HG02571 (cell line): ENCODE measurements around the gene SETD1A.

Experiments used
- ATAC-seq: cut with Tn5 transposase; IDR thresholded peaks from one replicate; pipeline ENCODE4 v1.9.1; 2021; ENCODE audit warnings: mild to moderate bottlenecking, moderate library complexity; ENCODE audit not compliant: unreplicated experiment

Gene SETD1A

DNA sequence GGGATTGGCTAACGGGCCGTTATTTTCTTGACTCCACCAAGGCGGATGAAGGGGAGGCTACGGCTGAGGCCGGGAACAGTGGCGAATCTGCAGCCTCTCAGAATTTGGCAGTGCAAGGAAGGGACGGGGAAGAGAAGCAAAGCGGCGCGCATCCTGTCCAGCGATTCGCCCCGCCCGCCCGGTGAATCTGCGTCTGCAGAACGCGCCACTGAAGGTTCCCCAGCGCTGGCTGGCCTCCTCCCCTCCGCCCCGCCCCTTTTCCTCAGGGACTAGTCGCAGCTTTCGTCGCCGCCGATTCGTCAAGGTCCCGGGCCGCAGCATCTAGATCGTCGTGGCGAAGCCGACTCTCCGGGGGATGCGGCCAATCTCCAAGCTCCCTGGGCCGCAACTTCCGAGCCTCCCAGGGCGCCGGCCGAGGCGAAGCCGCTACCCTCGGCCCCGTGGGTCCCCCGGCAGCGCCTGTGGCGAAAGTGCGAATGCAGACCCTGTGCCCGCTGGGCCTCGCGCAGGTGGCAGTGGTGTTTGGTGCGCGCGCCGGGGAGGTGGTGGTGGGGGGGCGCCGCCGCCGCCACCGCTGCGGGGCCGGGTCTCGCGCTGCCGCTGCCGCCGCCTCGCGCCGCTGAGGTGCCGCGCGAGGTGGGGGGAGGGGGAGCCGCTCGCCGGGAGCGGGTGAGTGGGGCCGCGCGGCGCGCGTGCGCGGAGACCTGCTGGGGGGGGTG lies at the start of gene SETD1A:
Gene SETD1A (plus strand): TSS at position 299 of the 719 bp plus-strand sequence. CDS start 978 bp downstream, outside the sequence.
- peak; percentile 67 for ATAC-seq

DNA sequence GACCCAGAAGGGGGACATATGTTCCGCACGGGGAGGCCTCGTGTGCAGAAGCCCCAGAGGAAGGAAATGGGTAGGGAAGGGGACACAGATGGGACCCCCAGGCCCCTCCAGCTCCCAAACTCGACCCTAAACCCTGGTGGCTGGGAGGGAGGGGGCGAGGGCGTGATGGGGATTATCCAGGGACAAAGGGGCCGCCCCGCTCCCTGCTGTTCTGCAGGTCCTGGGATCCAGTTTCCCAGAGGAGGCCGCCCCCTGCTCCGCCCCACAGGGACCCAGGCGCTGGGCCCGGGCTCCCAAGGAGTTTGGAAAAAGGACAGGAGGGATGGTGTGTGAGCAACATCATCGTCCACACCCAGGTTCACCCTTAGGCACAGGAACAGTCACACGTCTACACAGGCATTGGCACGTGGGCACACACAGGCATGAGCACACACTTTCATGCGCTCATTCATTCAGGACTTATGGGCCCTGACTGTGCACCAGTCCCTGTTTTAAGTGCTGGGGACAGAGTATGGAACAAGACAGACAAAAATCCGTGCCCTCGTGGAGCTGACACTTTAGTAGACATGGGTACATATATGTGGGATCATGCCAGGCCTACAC lies 47.0 kb upstream of the SETD1A start:
- no peak for ATAC-seq

DNA sequence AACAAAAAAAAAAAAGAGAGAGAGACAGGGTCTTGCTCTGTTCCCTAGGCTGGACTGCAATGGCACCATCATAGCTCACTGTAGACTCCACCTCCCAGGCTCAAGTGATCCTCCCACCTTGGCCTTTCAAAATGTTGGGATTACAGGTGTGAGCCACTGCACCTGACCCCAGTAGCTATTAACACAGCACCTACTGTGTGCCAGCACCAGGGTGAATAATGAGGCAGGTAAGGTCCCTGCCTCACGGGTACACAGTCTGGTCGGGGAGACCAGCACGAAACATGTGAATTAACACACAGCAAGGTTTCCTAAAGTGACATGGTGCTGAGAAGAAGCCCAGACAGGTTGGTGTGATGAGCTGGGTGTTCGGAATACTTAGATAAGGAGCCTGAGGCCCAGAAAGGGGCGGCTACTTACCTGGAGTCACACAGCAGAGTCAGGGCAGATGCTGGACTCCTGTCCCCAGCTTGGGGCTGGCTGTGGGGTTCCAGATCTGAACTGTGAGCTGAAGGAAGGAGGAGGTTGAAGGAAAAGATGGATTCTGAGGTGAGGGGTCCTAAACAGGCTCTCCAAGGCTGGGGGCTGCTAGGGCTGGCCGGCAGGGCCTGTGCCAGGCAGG lies 44.7 kb upstream of the SETD1A start:
- ATAC-seq = no peak

DNA sequence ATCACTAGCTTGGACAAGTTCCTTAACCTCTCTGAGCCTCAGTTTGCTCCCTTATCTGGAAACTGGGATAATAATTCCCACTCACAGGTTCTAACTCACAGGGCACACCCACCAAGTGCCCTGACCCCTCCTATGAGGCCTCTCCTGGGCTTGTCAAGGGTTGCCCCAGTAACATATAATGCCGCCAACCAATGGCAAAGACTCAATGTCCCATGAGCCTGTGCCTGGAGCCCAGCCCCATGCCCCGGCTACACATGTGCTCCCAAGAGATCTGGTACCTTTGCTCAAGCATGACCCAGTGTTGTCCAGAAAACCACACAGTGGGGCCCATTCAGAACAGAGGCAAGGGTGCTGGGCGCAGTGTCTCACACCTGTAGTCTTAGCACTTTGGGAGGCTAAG lies 42.7 kb upstream of the SETD1A start:
- ATAC-seq = no peak

DNA sequence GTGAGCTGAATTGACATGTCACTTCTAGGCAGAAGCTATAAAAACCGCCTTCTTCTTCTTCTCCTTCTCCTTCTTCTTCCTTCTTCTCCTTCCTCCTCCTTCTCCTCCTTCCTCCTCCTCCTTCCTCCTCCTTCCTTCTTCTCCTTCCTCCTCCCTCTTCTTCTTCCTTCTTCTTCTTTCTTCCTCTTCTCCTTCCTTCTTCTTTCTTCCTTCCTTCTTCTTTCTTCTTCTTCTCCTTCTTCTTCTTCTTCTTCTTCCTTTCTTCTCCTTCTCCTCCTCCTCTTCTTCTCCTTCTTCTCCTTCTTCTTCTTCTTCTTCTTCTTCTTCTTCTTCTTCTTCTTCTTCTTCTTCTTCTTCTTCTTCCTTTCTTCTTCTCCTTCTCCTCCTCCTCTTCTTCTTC lies 38.9 kb upstream of the SETD1A start:
- ATAC-seq = no peak

DNA sequence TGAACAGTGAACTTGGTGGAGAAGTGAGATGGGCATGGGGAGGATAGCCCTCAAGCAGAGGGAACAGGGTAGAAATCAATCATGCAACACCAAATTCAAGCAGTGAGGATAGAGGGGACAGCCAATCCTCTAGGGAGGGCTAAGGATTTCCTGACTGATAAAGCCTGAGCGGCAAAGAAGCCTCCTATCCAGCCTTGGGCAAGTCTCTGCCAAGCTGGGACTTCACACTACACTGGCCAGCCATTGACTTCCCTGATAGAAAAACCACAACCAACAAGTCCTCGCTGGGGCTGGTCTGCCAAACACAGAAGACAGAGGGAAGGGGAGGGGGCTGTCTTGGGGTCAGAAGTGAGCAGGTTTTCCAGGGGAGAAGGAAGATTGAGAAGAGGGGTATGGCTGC lies 36.7 kb upstream of the SETD1A start:
- ATAC-seq = no peak

DNA sequence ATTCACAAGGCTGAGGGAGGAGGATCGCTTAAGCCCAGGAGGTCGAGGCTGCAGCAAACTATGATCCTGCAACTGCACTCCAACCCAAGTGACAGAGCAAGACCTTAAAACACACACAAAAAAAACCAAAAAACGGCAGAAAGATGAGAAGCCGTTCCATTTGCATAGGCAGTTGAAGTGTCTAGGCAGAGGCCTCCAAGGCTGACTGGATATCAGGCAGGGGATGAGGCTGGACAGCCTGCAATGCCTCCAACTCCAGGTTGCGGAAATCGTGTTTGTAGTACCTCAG lies 36.2 kb upstream of the SETD1A start:
- no peak for ATAC-seq

DNA sequence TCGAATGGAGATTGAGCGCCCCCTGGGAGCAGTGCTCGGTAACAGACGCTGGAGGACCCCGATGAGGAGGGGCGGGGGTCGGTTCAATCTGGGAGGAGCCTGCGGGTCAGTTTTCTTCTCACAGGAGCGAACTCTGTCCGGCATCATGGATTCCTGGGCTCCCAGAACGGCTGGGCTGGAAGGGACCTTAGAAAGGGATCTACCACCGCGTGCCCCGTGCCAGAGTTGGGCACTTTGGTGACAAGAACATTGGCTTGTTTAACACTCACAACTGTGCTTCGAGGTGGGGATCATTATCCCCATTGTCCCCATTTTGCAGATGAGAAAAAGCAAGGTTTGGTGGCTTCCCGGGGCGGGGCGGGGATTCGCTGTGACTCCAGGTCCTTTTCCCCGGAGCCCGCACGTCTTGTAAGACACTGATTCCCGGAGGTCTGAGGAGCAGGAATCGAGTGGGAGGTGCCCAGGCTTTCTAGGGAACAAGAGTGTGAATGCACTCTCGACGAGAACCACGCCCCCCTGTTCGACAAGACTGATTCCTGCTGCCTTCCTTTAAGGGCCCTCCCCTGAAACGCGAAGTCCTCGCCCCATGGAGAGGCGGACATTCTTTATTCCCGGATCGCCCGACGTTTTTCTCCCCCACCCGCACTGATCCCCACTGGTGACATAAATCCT lies 35.7 kb upstream of the SETD1A start:
- no peak for ATAC-seq

DNA sequence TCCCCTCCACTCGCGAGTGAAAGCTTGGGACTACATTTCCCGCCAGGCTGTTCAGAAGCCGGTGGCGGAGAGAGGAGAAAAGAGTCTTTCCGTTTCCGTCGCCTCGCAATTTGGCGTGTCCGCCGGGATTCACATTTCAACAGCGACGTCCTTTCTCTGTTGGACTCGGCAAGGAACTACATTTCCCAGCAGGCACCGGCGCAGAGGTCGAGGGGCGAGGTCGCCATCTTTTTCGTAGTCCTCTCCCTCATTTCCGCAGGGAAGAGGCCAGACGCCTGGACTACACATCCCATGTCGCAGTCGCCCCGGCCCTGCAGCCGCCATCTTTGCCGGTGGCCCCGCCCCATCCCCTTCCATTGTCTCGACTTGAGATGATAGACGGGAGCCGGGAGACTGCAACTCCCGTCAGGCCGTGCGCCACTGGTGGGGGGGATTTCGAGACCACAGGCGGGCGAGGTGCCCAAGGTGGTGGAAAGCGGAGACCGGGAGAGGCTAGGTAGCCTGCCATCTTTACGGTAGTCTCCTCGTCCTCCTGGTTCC lies 35.1 kb upstream of the SETD1A start:
- ATAC-seq = peak; percentile 73

DNA sequence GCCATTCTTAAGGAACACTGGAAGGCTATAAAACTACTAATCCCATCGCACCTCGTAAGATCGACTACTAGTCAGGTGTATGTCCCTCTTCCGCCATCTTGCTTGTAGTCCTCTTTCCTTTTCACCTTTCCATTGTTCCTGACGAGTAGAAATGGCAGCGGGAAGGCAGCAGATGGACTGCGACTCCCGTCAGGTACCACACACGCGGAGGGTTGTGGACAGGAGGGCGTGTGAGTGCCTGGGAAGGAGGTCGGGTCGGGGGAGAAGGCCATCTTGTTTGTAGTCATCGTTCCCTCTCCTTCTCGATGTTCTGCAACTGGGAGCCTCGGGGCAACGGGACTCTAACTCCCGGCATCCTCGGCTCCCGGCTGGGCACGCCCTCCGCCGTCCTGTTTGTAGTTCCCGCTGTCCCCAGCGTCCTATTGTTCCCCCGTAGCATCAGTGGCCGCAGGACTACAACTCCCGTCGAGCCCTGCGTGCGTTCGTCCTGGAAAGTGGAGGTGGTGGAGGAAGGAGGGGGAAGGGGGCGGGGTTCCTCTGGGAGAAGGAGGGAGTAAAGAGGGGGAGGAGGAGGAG lies 34.5 kb upstream of the SETD1A start:
- peak; percentile 58 for ATAC-seq

DNA sequence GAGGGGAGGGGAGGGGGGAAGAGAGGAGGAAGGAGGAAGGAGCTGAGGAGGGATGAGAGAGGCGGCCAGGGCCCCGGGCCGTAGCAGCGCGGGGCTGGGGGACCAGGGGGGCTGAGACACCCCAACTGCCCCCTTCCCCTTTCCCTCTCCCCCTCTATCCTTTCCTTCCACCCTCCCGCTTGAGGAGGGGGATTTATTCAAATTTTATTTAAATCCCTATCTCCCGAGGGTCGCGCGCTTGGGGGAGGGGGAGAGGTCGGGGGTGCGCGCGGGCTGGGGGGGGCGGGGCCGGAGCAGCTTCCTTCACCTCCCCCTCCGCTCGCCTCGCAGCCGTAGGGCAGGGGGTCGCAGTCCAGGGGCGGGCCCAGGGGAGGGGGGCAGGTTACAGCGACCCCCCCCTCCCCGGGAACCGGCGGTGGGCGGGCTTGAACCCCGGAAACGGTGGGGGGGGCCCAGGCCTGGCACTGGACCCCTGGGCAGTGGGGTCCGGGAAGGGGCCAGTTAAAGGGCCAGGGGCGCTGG lies 33.9 kb upstream of the SETD1A start, which contains the start of gene FBXL19:
Gene FBXL19 (plus strand): TSS at position 19 of the 522 bp plus-strand sequence. CDS start 2,183 bp downstream, outside the sequence.
- ATAC-seq = no peak

DNA sequence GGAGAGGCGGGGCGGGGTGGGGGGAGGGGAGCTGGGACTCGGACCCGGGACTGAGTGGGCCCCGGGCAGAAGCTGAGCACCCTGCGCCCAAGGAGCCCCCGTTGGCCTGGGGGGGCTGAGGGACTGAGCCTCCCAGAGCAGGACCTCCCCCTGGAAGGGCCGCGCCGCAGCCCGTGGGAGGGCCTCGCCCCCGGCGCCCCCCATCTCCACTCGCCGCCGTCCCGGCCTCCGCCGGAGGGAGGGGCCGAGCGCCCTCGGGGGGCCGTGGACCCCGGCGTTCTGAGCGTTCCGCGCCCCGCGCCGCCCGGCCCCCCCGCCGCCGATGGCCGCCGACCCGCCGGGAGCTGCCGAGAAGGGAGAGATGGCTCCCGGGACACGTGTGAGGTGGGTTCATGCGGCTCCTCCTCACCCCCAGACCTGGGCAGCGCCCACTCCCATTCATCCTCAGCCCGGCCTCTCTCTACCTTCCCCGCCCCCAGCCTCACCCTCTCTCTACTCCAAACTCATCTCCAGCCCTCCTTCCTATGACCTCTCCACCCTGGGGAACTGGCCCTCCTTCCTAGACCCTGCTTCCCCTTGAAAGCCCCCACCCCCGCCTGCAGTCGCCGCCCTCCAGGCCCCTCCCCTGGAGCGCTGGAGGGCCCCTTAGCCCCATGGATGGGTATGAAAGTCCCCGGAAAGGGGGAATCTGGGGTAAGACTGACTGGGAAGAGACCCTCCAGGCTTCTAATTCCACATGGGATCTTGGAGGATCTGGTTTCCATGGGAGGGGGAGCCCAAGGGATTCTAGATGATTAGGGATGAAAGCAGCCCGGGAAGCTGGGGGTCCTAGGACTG lies 33.3 kb upstream of the SETD1A start:
- no peak for ATAC-seq

DNA sequence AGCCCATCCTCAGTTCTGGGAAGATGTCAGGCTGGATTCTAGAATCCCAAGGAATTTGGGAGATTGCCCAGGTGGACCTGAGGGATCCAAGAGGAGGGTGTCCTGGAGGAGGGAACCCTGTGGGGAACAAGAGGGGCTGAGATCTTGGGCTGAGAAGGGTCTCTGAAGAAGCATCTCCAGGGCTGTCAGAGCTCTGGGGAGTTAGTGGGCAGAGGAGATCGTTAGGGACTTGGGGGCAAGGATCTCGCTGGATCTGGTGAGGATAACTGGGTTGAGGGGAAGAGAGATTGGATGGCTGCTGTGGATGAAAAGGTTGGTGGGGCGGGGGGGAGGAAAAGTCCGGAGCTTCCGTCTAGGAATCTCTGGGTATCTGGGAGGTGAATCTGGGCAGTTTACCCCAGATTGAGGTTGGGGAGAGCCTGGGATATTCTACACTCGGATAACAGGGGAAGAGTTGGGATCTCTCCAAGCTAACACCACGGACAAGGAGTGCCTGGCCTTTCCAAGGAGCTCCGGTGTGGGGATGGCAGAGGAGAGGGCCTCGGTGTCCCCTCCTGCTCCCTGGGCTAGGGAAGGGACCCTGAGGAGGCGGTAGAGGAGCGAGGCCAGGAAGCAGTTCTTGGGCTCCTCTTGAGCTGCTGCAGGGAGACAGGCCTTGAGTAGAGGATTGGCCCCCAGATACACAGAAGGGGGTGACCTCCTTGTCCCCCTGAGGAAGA lies 32.5 kb upstream of the SETD1A start:
- ATAC-seq = no peak

DNA sequence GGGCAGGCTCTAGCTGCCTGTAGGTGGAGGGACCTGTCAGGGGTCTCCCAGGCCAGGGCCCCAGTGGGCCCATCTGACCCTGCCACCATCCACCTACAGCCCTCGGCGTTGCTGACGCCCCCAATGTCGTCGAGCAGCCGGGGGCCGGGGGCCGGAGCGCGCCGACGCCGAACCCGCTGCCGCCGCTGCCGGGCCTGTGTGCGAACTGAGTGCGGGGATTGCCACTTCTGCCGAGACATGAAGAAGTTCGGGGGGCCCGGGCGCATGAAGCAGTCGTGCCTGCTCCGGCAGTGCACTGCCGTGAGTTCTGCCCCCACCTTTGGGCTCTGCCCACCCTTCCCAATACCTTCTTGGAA lies 31.9 kb upstream of the SETD1A start:
- ATAC-seq = no peak

DNA sequence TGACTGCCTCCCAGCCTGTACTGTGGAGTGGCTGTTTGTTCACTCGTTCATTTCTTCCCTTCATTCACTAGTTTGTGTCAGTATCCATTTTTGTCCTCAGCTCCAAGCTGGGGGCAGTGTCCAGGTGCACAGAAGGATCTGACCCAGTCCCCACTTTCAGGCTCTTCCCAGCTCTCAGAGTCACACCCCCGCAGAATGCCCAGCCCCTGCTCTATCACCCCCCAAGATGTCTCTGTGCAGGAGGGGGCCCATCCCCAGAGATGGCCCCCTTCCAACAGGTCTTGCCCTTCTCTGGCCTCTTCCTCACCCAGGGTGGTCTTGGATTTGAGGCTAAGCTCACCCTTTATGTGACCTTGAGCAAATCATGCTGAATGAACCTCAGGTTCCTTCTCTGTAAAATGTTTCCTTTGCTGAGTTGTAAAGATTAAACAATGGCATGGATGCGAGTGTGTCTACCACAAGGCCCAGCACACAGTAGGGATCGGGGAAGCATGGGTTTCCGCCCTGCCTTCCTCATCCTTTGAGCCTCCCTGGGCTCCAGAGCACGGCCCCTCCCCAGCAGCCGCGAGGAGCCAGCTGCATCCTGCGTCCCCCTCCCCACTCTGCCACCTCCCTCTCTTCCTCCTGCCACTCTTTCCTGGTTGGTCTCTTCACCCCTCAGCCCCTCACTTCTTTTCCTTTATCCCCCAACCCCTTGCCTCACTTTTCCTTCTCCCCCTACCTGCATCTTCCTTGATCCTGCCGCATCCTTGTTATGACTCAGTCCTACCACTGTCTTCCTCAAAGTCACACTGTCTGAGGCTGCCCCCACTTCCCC lies 31.4 kb upstream of the SETD1A start:
- ATAC-seq = no peak

DNA sequence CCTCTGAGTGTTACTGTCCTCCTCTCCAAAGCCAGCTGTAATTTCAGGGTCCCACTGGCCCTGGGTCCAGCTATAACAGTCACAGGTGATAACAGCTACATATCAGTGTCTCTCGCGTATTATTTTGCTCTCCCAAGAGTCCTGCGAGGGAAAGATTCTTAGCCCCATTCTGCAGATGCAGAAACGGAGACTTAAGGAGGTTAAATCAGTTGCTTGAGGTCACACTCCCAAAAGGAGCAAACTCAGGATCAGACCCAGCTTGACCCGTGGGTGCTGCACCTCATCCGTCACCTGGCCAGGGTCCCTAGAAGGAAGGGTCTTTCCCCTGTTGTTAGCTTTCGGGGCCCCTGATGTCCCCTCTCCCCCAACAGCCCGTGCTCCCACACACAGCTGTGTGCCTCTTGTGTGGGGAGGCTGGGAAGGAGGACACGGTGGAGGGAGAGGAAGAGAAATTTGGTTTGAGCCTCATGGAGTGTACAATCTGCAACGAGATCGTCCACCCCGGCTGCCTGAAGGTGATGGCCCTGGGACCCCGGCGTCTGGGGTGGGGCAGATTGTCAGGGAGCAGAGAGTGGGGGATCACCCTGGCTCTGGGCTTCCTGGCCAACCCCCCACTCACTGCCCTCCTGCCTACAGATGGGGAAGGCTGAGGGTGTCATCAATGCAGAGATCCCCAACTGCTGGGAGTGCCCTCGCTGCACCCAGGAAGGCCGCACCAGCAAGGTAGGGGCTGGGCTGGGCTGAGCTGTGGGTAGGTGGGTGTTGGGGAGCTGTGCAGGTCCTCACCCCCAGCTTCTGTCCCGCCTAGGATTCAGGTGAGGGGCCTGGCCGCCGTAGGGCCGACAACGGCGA lies 30.4 kb upstream of the SETD1A start:
- no peak for ATAC-seq

DNA sequence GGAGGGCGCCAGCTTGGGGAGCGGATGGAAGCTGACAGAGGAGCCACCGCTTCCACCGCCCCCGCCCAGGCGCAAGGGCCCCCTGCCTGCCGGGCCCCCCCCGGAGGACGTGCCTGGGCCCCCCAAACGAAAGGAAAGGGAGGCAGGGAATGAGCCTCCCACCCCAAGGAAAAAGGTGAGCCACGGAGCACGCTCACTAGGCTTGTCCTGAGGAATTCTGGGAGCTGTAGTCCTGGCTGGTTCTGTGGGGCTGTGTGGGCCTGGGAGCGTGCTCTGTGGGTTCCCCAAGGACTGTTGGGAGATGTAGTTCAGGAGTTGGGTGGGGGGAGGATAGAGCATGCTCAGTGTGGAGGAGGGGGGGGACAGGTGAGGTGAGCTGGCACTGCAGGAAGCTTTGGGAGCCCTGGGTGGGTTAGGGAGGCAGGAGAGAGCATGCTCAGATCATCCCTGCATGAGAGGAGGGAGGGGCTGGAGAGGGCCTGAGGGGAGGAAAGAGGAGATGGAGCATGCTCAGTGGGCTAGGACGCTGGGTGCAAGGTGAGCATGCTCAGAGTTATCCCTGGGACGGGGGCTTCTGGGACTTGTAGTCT lies 29.7 kb upstream of the SETD1A start:
- ATAC-seq = no peak
